HL-60 (cell line): ENCODE measurements around the gene SLC25A25.

Experiments used
- GABPA ChIP-seq: IDR thresholded peaks from 2 replicates; pipeline ENCODE4 v1.6.1; 2012; ENCODE audit warnings: low read depth
- POLR2AphosphoS5 ChIP-seq: IDR thresholded peaks from 2 replicates; pipeline ENCODE4 v1.6.1; 2012; ENCODE audit warnings: low read depth
- REST ChIP-seq: IDR thresholded peaks from 2 replicates; pipeline ENCODE4 v1.6.1; 2012; ENCODE audit warnings: low read depth; ENCODE audit not compliant: insufficient replicate concordance
- TF ChIP-seq, protein P1 (sequence below): IDR thresholded peaks from one replicate; pipeline ENCODE4 v1.5.1; 2011; ENCODE audit warnings: low read length, control low read depth, inconsistent platforms; ENCODE audit not compliant: insufficient read depth

DNA sequence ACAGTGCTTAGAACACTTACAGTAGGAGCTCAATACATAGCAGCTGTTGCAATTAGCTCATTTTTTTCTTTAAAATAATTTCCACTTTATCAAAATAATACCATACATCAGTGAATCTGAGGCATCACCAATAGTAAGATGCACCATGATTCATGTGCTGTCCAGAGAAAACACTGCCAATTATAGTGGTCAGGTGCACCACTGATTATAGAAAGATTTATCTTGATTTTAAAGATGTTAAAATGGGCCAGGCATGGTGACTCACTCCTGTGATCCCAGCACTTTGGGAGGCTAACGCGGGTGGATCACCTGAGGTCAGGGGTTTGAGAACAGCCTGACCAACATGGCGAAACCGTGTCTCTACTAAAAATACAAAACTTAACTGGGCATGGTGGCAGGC lies 40.3 kb upstream of the SLC25A25 start:
- TF ChIP-seq, protein P1, sequence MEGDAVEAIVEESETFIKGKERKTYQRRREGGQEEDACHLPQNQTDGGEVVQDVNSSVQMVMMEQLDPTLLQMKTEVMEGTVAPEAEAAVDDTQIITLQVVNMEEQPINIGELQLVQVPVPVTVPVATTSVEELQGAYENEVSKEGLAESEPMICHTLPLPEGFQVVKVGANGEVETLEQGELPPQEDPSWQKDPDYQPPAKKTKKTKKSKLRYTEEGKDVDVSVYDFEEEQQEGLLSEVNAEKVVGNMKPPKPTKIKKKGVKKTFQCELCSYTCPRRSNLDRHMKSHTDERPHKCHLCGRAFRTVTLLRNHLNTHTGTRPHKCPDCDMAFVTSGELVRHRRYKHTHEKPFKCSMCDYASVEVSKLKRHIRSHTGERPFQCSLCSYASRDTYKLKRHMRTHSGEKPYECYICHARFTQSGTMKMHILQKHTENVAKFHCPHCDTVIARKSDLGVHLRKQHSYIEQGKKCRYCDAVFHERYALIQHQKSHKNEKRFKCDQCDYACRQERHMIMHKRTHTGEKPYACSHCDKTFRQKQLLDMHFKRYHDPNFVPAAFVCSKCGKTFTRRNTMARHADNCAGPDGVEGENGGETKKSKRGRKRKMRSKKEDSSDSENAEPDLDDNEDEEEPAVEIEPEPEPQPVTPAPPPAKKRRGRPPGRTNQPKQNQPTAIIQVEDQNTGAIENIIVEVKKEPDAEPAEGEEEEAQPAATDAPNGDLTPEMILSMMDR = no peak
- TF ChIP-seq POLR2AphosphoS5 (no peak), REST (no peak), GABPA (no peak)
